HG03103 (cell line): ENCODE results near the gene GAS6.
"Not testable (repeated sequence)": the region's sequence is repeated elsewhere in the genome, so short reads cannot be mapped to it uniquely, and the experiment has no call there.

Experiments
- ATAC-seq: cut with Tn5 transposase; IDR thresholded peaks from one replicate; pipeline ENCODE4 v1.9.1; 2021; ENCODE audit warnings: low read depth; ENCODE audit not compliant: unreplicated experiment

GAS6 gene

DNA sequence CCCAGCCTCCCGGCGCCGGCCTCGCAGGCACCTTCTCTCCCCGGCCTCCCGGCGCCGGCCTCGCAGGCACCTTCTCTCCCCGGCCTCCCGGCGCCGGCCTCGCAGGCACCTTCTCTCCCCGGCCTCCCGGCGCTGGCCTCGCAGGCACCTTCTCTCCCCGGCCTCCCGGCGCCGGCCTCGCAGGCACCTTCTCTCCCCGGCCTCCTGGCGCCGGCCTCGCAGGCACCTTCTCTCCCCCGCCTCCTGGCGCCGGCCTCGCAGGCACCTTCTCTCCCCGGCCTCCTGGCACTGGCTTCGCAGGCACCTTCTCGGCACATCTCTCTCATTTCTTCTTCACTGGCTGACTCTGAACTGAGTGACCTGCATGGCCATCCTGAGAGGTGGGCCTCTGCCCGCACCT is 37.4 kb downstream of the GAS6 start:
- ATAC-seq: not testable (repeated sequence)

DNA sequence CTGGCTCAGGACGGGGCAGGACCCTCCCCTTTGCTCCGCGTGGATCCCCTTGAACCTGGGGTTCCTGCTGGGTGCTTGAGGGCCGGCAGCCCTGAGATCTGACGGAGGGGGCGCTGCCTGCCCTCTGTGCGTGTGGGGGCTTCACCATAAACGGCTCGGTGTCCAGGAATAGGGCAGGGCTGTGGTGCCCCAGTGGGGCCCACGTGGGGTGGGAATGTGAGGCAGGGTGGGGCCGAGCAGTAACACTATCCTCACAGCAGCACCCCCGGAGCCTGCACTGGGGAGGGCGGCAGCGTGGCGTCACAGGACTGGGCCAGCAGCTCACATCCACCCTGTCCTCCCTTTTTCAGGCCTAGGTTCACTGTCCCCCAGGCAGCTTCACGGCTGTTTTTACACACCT is 38.0 kb downstream of the GAS6 start:
- ATAC-seq: no peak

DNA sequence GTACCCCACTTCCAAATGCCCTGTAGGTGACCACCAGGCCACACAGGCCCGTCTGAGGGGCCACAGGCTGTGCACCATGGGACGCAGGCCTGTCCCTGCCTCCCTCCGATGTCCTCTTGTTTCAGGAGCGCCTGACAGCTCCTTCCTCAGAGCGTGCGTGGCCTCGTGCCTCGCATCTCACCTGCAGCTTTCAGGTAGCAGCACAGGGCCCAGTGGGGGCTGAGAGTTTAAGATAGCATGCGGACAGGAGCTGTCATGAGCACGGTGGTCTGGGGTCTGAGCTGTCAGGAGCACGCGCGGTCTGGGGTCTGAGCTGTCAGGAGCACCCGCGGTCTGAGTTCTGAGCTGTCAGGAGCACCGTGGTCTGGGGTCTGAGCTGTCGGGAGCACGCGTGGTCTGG is 40.1 kb downstream of the GAS6 start:
- no peak for ATAC-seq

GRCh38 chr13:113822956-113823744 is 40.7 kb downstream of the GAS6 start:
- no peak for ATAC-seq

- ATAC-seq: no peak
These were observed 41.6 kb downstream of the GAS6 start for GRCh38 chr13:113822266-113822665.

GRCh38 chr13:113821847-113822246 is 42.0 kb downstream of the GAS6 start:
- no peak for ATAC-seq

- no peak for ATAC-seq
These were observed 42.8 kb downstream of the GAS6 start for GRCh38 chr13:113820813-113821651.

- ATAC-seq: no peak
These were observed 43.9 kb downstream of the GAS6 start for GRCh38 chr13:113819731-113820715.

DNA sequence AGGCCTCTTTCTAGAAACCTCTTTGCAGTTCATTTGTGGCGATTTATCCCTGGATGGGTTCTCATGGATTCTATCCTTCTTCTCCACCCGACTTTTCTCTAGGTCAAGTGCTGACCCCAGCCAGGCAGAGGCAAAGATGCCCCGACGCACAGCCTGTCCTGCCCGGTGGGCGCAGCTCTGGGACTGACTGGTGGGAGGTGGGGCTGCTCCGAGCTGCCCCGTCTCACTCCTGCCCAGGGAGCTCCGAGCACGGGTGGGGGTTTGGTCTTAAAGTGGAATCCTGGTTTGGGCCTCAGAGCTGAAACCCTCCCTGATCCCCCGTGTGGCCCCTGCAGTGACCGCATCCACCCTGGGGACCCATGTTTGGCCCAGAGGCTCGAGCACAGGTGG is 44.5 kb downstream of the GAS6 start:
- ATAC-seq: no peak

DNA sequence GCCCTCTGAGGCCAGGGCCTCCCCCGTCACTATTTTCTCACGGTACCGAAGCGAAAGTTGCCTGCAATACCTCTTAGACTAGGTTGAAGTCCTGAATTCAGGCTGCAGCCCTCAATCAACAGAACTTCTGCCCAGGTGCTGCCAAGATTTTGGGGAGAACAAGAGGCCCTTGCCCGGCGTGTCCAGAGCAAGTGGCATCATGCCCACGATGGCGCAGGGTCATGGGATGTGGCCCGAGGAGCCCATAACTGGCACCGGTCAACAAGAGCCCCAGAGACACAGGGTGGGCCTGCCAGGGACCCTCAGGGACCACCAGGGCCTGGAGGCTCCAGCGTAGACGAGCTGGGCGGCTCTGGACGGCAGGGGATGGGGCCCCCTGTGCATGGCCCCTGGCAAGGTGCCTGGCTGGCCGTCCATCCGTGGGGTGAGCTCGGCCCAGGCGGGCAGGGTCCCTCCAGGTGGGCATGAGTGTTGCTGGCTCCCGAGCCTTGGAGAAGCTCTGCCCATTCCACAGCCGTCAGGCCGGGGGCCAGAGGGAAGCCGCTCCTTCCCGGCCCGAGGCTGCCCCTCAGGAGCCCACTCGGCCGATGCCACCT is 45.1 kb downstream of the GAS6 start:
- ATAC-seq: no peak

DNA sequence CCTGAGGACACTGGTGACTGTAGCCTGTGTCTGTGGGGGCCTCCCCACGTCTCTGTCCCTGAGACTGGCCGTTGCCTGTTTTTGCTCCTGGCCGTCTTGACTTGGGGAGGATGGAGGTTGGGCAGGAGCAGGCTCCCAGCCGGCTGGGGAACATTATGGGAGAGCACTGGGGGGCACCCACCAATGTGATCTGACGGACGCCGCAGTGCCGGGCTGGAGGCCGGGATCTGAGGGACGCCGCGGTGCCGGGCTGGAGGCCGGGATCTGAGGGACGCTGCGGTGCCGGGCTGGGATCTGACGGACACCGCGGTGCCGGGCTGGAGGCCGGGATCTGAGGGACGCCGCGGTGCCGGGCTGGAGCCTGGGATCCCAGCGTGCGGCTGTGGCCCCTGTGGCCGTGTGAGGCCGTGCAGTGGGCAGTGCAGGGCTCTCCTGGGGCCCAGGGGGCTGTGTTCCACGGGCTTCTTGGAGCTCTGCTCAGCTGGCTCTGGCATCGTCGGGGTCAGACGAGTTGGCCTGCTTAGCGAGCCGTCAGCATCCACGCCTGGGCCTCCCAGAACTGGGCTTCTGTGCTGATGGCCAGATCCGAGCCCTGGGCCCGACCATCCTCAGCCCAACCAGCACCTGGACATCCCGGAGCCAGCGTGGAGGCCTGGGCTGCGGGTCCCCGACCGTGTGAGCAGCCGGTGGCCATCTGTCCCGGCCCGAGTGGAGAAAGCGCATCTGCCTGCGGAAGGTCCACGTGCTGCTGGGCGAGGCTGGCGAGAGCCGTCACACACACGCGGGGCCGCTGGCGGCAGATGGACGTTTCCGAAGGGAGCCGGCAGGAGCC is 45.8 kb downstream of the GAS6 start:
- ATAC-seq: no peak

DNA sequence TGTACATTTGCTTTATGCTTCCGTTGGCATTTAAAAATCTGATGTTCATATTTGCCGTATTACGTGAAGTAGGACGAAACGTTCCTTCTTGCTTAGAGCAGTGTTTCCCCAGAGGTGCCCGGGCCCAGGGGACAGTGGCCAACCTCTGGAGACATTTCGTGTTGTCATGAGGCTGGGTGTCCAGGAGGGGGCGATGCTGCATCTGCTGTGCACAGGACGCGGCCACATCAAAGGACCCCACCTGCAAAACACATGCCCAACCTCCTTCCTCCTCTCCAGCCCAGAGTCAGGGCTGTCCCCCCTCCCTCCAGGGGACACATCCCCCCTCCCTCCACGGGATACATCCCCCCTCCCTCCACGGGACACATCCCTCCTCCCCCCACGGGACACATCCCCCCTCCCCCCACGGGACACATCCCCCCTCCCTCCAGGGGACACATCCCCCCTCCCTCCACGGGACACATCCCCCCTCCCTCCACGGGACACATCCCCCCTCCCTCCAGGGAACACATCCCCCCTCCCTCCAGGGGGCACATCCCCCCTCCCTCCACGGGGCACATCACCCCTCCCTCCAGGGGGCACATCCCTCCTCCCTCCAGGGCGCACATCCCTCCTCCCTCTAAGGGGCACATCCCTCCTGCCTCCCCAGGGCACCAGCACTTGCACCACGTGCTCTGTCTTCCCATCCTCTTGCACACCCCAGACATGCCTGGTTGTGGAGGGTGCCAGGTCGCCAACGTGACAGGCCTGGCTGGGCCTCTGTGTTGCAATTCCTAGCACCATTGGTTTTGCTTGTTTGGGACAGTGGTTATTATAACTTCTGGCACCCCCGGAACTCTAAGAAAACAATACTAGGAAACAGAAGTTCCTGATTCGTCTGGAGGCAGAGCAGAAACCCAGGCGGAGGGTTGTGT is 46.7 kb downstream of the GAS6 start:
- ATAC-seq: peak; percentile 66

GRCh38 chr13:113816254-113816929 is 47.5 kb downstream of the GAS6 start:
- ATAC-seq: no peak

DNA sequence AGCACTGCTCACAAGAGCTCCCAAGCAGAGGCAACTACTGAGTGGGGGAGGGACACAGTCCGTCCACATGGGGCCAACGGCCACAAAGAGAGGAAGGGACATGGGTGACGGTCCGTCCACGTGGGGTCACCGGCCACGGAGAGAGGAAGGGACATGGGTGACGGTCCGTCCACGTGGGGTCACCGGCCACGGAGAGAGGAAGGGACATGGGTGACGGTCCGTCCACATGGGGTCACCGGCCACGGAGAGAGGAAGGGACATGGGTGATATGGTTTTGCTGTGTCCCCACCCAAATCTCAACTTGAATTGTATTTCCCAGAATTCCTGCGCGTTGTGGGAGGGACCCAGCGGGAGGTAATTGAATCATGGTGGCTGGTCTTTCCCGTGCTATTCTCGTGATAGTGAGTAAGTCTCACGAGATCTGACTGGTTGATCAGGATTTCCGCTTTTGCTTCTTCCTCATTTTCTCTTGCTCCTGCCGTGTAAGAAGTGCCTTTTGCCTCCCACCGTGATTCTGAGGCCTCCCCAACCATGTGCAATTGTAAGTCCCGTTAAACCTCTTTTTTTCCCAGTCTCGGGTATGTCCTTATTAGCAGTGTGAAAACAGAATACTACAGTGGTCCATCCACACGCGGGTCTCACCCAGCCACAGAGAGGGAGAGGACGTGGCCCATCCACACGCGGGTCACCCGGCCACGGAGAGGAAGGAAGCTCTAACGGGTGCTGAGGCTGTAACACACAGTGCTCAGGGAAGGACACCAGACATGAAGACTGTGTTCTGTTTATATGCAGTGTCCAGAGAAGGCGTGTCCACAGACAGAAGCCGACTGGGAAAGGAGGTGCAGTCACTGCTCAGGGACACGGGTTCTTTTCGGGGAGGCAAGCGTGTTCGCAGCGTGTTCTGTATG is 48.5 kb downstream of the GAS6 start:
- no peak for ATAC-seq

- ATAC-seq: no peak
These were observed 49.4 kb downstream of the GAS6 start for GRCh38 chr13:113814435-113814821.

GRCh38 chr13:113813749-113814434 is 50.0 kb downstream of the GAS6 start:
- ATAC-seq: no peak
